ENCODE data around the gene NKX2-1.

The NKX2-1 gene

GRCh38 chr14:36521598-36522345, 1.7 kb upstream of the NKX2-1 start:
- no peak overlapping the region for H3K4me3 ChIP-seq (ENCODE audit: low read depth, low read length)
- no peak for TF ChIP-seq CTCF (IDR thresholded peaks at IDR 0.05; ENCODE audit: borderline replicate concordance, insufficient read depth, low read depth, low read length)

GRCh38 chr14:36520601-36521525, 831 bp upstream of the NKX2-1 start:
- no peak for TF ChIP-seq CTCF (IDR thresholded peaks at IDR 0.05; ENCODE audit: borderline replicate concordance, insufficient read depth, low read depth, low read length)
- H3K4me3 ChIP-seq (ENCODE audit: low read depth, low read length): no peak overlapping the region

- no peak for TF ChIP-seq CTCF (IDR thresholded peaks at IDR 0.05; ENCODE audit: borderline replicate concordance, insufficient read depth, low read depth, low read length)
- no peak overlapping the region for H3K4me3 ChIP-seq (ENCODE audit: low read depth, low read length)
Observed at GRCh38 chr14:36518586-36519430, 1.2 kb downstream of the NKX2-1 start.

GRCh38 chr14:36518031-36518585, 1.9 kb downstream of the NKX2-1 start:
- H3K4me3 ChIP-seq (ENCODE audit: low read depth, low read length): no peak overlapping the region
- no peak for TF ChIP-seq CTCF (IDR thresholded peaks at IDR 0.05; ENCODE audit: borderline replicate concordance, insufficient read depth, low read depth, low read length)

GRCh38 chr14:36517242-36518030, 2.6 kb downstream of the NKX2-1 start:
- no peak for TF ChIP-seq CTCF (IDR thresholded peaks at IDR 0.05; ENCODE audit: borderline replicate concordance, insufficient read depth, low read depth, low read length)

GRCh38 chr14:36516719-36517241, 3.3 kb downstream of the NKX2-1 start:
- no peak for TF ChIP-seq CTCF (IDR thresholded peaks at IDR 0.05; ENCODE audit: borderline replicate concordance, insufficient read depth, low read depth, low read length)
- no peak overlapping the region for H3K4me3 ChIP-seq (ENCODE audit: low read depth, low read length)

More at GRCh38 chr14:36517242-36518030, 2.6 kb downstream of the NKX2-1 start:
- no peak overlapping the region for H3K4me3 ChIP-seq (ENCODE audit: low read depth, low read length)

Measured in GM12875 (cell line).